SW480 (cell line): Measurements from ENCODE around the gene THADA.

Experiments used
- DNase-seq: peaks from one replicate; pipeline ENCODE4 v3.0.0-alpha.2; 2016; ENCODE audit warnings: low spot score

Gene THADA

GRCh38 chr2:43186321-43186678 lies 409.5 kb downstream of the THADA start:
- DNase-seq = no peak

- peak; percentile 78 for DNase-seq
These were observed 410.7 kb downstream of the THADA start for GRCh38 chr2:43185146-43185545.

- peak; percentile 96 for DNase-seq
These were observed 411.4 kb downstream of the THADA start for GRCh38 chr2:43184339-43184895.

GRCh38 chr2:43183743-43184142 lies 412.1 kb downstream of the THADA start:
- peak; percentile 71 for DNase-seq

- peak; percentile 88 for DNase-seq
These were observed 414.9 kb downstream of the THADA start for GRCh38 chr2:43180897-43181296.
